ENCODE measurements around the gene TECPR2.

DNA sequence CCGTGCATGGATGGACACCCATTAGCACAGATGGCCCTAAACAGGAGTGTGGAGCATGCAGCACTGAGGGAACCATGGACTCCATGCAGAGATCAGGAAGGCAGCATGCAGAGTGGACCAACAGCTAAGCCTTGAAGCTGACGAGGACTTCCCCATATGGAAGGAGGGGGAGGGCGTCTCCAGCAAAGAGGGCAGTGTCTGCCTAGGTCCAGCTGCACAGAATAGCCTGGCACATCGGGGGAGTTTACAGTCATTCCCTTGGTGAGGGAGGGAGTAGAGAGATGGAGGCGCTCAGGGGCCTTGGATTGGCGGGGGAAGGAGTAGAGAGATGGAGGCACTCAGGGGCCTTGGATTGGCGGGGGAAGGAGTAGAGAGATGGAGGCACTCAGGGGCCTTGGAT is 82.3 kb downstream of the TECPR2 start:
- TF ChIP-seq PAX5 (IDR thresholded peaks at IDR 0.05; ENCODE audit: insufficient read depth, low read length, severe bottlenecking), result no peak
- no peak for TF ChIP-seq POLR2A (IDR thresholded peaks at IDR 0.05; ENCODE audit: low read depth, low read length)
- no peak for TF ChIP-seq POLR2AphosphoS5 (IDR thresholded peaks at IDR 0.05; ENCODE audit: low read depth, low read length)
- no peak for TF ChIP-seq TAF1 (IDR thresholded peaks at IDR 0.05; ENCODE audit: low read depth, low read length)
- no peak for TF ChIP-seq POU2F2 (IDR thresholded peaks at IDR 0.05; ENCODE audit: low read depth, low read length)
- TF ChIP-seq SPI1 (IDR thresholded peaks at IDR 0.05; ENCODE audit: low read depth, low read length), result no peak
